Naive B cell (primary cell): Measurements from ENCODE around the gene SOST. TPM values are rescaled to one million over a fixed set of nuclear protein-coding genes. Genes with fewer than 3 reads are reported as not detected.

Experiments used
- ATAC-seq, 2 donors: fragments of 150-1000 bp; cut with Tn5 transposase; 2 replicates each; pipeline ENCODE4 v1.10.0; 2021; ENCODE audit warnings: low read depth in 2 of 2, mild to moderate bottlenecking in 2 of 2, moderate library complexity in 2 of 2
- DNase-seq: peaks from one replicate; pipeline ENCODE4 v3.0.0; 2022
- H3K27ac Mint-ChIP-seq, 6 donors: one replicate each; pipeline ENCODE4 v1.8.0; 2020 to 2022; ENCODE audit warnings: mild to moderate bottlenecking in 6 of 6, mixed read lengths in 6 of 6, moderate library complexity in 5 of 6, inconsistent platforms in 2 of 6
- H3K27me3 Mint-ChIP-seq, 3 donors: one replicate each; pipeline ENCODE4 v1.8.0; 2021 to 2022; ENCODE audit warnings: mixed read lengths in 3 of 3, mild to moderate bottlenecking in 1 of 3
- H3K36me3 Mint-ChIP-seq, 2 donors: one replicate each; pipeline ENCODE4 v1.8.0; 2020 to 2022; ENCODE audit warnings: mixed read lengths in 2 of 2, inconsistent platforms in 1 of 2, mild to moderate bottlenecking in 1 of 2
- H3K4me1 Mint-ChIP-seq, 3 donors: one replicate each; pipeline ENCODE4 v1.8.0; 2020 to 2022; ENCODE audit warnings: mixed read lengths in 3 of 3, inconsistent platforms in 1 of 3, mild to moderate bottlenecking in 1 of 3, moderate library complexity in 1 of 3
- H3K4me3 Mint-ChIP-seq, 8 donors: one replicate each; pipeline ENCODE4 v1.8.0; 2020 to 2022; ENCODE audit warnings: mild to moderate bottlenecking in 8 of 8, mixed read lengths in 8 of 8, moderate library complexity in 8 of 8, inconsistent platforms in 2 of 8
- H3K9me3 Mint-ChIP-seq, 7 donors: one replicate each; pipeline ENCODE4 v1.8.0; 2020 to 2022; ENCODE audit warnings: mixed read lengths in 7 of 7, mild to moderate bottlenecking in 5 of 7, inconsistent platforms in 2 of 7, moderate library complexity in 1 of 7
- polyA plus RNA-seq, 6 donors: library from polyadenylated mRNA; unstranded; fragments of 300-500 nt; fragmentation: Illumina TruSeq; gene quantifications; one replicate each; pipeline ENCODE4 v1.2.3, GENCODE V29; 2021; ENCODE audit warnings: low read depth in 6 of 6

SOST gene
- polyA plus RNA-seq, 6 donors from 2014 or later, result not detected

GRCh38 chr17:43753493-43754129 is 5.0 kb downstream of the SOST start:
- H3K36me3 Mint-ChIP-seq, result no peaks in the 10 kb centered on the region
- H3K9me3 Mint-ChIP-seq, result no peaks in the 10 kb centered on the region
- peaks cover 6 to 11% (median 10%) of the 10 kb centered on the region in 3 donors for H3K4me1 Mint-ChIP-seq
- H3K27ac Mint-ChIP-seq, result no peak overlapping the region
- peaks cover 38 to 77% (median 72%) of the 10 kb centered on the region in 3 donors for H3K27me3 Mint-ChIP-seq
- ATAC-seq, result no peak
- H3K4me3 Mint-ChIP-seq, result no peak overlapping the region
- no peak for DNase-seq

- no peaks in the 10 kb centered on the region for H3K9me3 Mint-ChIP-seq
- H3K4me1 Mint-ChIP-seq, result peaks cover 6 to 11% (median 10%) of the 10 kb centered on the region in 3 donors
- no peak overlapping the region for H3K27ac Mint-ChIP-seq
- H3K4me3 Mint-ChIP-seq, result no peak overlapping the region
- ATAC-seq (no peak), DNase-seq (no peak)
- no peaks in the 10 kb centered on the region for H3K36me3 Mint-ChIP-seq
- peaks cover 15 to 69% (median 63%) of the 10 kb centered on the region in 3 donors for H3K27me3 Mint-ChIP-seq
These were observed 8.4 kb downstream of the SOST start for GRCh38 chr17:43750153-43750552.

DNA sequence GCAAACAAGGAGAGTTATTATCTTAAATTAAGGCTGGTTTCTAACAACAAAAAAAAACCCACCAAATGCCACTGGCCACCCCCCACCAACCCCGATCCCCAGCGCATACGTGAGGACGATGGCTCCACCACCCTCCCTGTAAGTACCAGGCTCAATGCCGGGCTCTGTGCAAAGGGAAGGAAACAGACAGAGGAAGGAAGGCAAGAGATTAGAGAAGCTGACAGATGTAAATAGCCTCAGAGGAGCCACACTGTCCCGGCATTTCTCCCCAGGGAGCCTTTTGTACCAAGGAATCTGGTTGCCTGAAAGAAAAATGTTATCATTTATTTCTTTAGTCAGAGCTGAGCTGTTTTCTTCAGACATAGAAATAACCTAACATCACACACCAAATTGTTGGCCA is 13.1 kb downstream of the SOST start:
- no peak overlapping the region for H3K27ac Mint-ChIP-seq
- ATAC-seq, result no peak
- no peak for DNase-seq
- no peaks in the 10 kb centered on the region for H3K36me3 Mint-ChIP-seq
- H3K4me1 Mint-ChIP-seq, result peaks cover 6 to 11% (median 10%) of the 10 kb centered on the region in 3 donors
- peak overlapping the region in 1 of 8 donors; percentile 43 for H3K4me3 Mint-ChIP-seq
- peaks cover 12 to 69% (median 52%) of the 10 kb centered on the region in 3 donors for H3K27me3 Mint-ChIP-seq
- no peaks in the 10 kb centered on the region for H3K9me3 Mint-ChIP-seq

DNA sequence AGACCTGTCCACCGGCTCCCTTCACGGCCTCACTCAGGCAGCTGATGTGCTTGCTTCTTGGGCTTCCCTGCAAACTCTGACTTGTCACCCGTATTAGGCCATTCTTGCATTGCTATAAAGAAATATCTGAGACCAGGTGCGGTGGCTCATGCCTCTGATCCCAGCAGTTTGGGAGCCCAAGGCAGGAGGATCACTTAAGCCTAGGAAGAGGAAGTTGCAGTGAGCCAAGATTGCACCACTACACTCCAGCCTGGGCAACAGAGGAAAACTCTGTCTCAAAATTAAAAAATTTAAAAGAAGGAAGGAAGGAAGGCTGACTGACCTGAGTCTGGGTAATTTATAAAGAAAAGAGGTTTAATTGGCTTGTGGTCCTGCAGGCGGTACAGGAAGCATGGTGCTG is 17.0 kb downstream of the SOST start:
- Mint-ChIP-seq H3K4me1 (no peaks in the 10 kb centered on the region), H3K4me3 (no peak overlapping the region), H3K27ac (peak overlapping the region in 1 of 6 donors; percentile 51), H3K9me3 (no peaks in the 10 kb centered on the region), H3K36me3 (no peaks in the 10 kb centered on the region), H3K27me3 (peaks cover 30 to 76% (median 68%) of the 10 kb centered on the region in 3 donors)
- ATAC-seq, result no peak
- DNase-seq, result no peak

DNA sequence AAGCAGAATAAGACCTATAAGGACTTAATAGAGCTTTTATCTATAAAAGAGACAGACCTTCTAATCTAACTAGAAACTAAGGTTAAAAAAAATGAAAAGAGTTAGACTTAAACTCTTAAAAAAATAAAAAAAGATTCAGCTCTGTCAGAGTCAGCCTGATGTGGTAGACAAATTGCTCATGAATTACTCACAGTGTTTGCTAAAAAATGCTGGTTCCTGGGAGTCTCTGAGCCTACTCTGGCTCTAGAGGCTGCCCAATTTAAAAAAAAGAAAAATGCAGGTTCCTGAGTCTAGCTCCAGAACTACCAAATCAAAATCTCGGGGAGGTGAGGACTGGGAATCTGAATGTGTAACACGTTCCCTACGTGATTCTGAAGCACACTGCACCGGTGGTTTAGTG is 18.1 kb downstream of the SOST start:
- no peak for ATAC-seq
- Mint-ChIP-seq H3K9me3 (no peaks in the 10 kb centered on the region), H3K4me1 (no peaks in the 10 kb centered on the region), H3K4me3 (no peak overlapping the region), H3K27me3 (peaks cover 35 to 67% (median 57%) of the 10 kb centered on the region in 3 donors), H3K27ac (no peak overlapping the region), H3K36me3 (no peaks in the 10 kb centered on the region)
- no peak for DNase-seq

DNA sequence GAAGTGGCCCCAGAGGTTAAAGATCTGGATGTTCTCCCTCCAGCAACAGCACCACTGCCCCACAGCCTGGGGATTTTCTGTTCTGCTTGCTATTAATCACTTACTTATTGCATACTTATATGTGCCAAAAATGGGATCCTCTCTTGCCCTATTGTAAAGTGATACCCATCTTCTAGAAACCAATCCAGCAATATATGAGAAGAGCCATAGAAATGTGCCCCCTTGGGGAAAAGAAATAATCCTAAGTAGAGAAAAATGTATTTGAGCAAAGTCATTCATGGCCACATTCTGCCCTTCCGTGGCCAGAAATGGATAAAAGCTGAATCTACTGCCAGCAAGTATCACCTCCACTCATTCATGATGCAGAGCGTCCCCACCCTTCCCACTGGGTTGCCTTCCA is 20.9 kb downstream of the SOST start:
- ATAC-seq (no peak), DNase-seq (no peak)
- Mint-ChIP-seq H3K27me3 (peaks cover 27 to 39% (median 34%) of the 10 kb centered on the region in 3 donors), H3K27ac (no peak overlapping the region), H3K4me1 (no peaks in the 10 kb centered on the region), H3K4me3 (no peak overlapping the region), H3K9me3 (peaks cover under 1 to 10% (median 6%) of the 10 kb centered on the region in 7 donors), H3K36me3 (no peaks in the 10 kb centered on the region)

DNA sequence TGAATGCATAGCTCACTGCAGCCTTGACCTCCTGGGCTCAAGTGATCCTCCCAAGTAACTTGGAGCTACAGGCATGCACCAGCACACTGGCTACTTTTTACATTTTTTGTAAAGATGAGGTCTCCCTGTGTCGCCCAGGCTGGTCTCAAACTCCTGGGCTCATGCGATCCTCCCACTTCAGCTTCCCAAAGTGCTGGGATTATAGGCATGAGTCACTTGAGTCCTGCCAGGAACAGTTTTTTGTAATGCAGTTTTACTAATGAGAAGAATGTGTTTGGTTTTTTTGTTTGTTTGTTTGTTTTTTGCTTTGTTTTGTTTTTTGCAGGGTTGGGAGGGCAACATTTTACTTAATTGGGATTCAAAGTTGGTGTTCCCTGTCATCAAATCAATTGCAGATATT is 22.2 kb downstream of the SOST start:
- Mint-ChIP-seq H3K27ac (peak overlapping the region in 1 of 6 donors; percentile 45), H3K27me3 (peaks cover 27 to 39% (median 36%) of the 10 kb centered on the region in 3 donors), H3K4me3 (no peak overlapping the region), H3K4me1 (no peaks in the 10 kb centered on the region), H3K36me3 (no peaks in the 10 kb centered on the region), H3K9me3 (peaks cover 2 to 15% (median 9%) of the 10 kb centered on the region in 7 donors)
- no peak for ATAC-seq
- DNase-seq, result no peak

DNA sequence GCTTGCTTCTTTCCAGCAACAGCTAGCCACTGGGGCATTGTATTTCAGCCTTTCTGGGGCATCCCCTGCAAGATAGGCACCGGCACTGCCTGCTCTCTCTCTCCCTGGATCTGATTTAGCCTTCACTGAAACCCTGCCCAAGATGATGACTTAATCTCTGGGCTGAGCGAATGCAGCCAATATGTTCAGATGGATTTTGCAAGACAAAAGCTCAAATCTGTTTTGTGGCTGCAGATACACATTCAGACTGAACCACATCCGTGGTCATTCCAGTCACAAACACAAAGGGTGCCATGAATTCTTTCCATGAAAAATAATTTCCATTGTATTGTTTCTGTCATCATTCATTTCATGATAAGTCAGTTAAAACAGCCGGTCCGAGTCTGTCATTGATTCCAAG is 24.2 kb downstream of the SOST start:
- Mint-ChIP-seq H3K27me3 (peaks cover 25 to 38% (median 31%) of the 10 kb centered on the region in 3 donors), H3K36me3 (no peaks in the 10 kb centered on the region), H3K9me3 (peaks cover 2 to 15% (median 9%) of the 10 kb centered on the region in 7 donors), H3K27ac (no peak overlapping the region), H3K4me3 (no peak overlapping the region), H3K4me1 (no peaks in the 10 kb centered on the region)
- no peak for ATAC-seq
- no peak for DNase-seq

GRCh38 chr17:43733956-43734355 is 24.6 kb downstream of the SOST start:
- peaks cover 2 to 15% (median 9%) of the 10 kb centered on the region in 7 donors for H3K9me3 Mint-ChIP-seq
- DNase-seq (no peak), ATAC-seq (no peak)
- no peaks in the 10 kb centered on the region for H3K4me1 Mint-ChIP-seq
- peaks cover 21 to 33% (median 27%) of the 10 kb centered on the region in 3 donors for H3K27me3 Mint-ChIP-seq
- no peak overlapping the region for H3K27ac Mint-ChIP-seq
- H3K36me3 Mint-ChIP-seq, result no peaks in the 10 kb centered on the region
- H3K4me3 Mint-ChIP-seq, result no peak overlapping the region

GRCh38 chr17:43732958-43733357 is 25.6 kb downstream of the SOST start:
- Mint-ChIP-seq H3K27ac (no peak overlapping the region), H3K4me1 (no peaks in the 10 kb centered on the region), H3K27me3 (peaks cover 14 to 25% (median 17%) of the 10 kb centered on the region in 3 donors), H3K36me3 (no peaks in the 10 kb centered on the region), H3K4me3 (no peak overlapping the region), H3K9me3 (peaks cover 2 to 15% (median 9%) of the 10 kb centered on the region in 7 donors)
- no peak for DNase-seq
- ATAC-seq, result no peak

GRCh38 chr17:43728081-43728480 is 30.5 kb downstream of the SOST start:
- Mint-ChIP-seq H3K4me3 (no peak overlapping the region), H3K9me3 (peaks cover 0 to 8% (median 2%) of the 10 kb centered on the region in 7 donors), H3K4me1 (peaks cover 0 to 4% (median 0%) of the 10 kb centered on the region in 3 donors), H3K27me3 (peaks cover 0 to 9% (median 8%) of the 10 kb centered on the region in 3 donors), H3K36me3 (no peaks in the 10 kb centered on the region), H3K27ac (no peak overlapping the region)
- DNase-seq (no peak), ATAC-seq (no peak)

GRCh38 chr17:43723697-43724359 is 34.8 kb downstream of the SOST start:
- peak overlapping the region in 2 of 8 donors; percentile 54 to 90 for H3K4me3 Mint-ChIP-seq
- no peaks in the 10 kb centered on the region for H3K36me3 Mint-ChIP-seq
- H3K27me3 Mint-ChIP-seq, result no peaks in the 10 kb centered on the region
- ATAC-seq, result no peak
- DNase-seq, result no peak
- H3K4me1 Mint-ChIP-seq, result peaks cover 5 to 11% (median 8%) of the 10 kb centered on the region in 3 donors
- no peaks in the 10 kb centered on the region for H3K9me3 Mint-ChIP-seq
- no peak overlapping the region for H3K27ac Mint-ChIP-seq

- H3K27me3 Mint-ChIP-seq, result peaks cover 0 to 4% (median 0%) of the 10 kb centered on the region in 3 donors
- H3K9me3 Mint-ChIP-seq, result no peaks in the 10 kb centered on the region
- H3K27ac Mint-ChIP-seq, result peak overlapping the region in 1 of 6 donors; percentile 1
- H3K4me1 Mint-ChIP-seq, result peaks cover 5 to 11% (median 8%) of the 10 kb centered on the region in 3 donors
- no peak for DNase-seq
- ATAC-seq, result no peak
- H3K4me3 Mint-ChIP-seq, result peak overlapping the region in 3 of 8 donors; percentile 11 to 90 (median 70)
- no peaks in the 10 kb centered on the region for H3K36me3 Mint-ChIP-seq
These were observed 35.5 kb downstream of the SOST start for GRCh38 chr17:43722870-43723665.
